NCI-H2029 (cell line): ENCODE results near the gene CFB.
"Not testable (repeated sequence)": the region's sequence is repeated elsewhere in the genome, so short reads cannot be mapped to it uniquely, and the experiment has no call there.

Experiments used
- DNase-seq: peaks from one replicate; lab custom pipeline; 2025; lab: John Stamatoyannopoulos, UW

The CFB gene

DNA sequence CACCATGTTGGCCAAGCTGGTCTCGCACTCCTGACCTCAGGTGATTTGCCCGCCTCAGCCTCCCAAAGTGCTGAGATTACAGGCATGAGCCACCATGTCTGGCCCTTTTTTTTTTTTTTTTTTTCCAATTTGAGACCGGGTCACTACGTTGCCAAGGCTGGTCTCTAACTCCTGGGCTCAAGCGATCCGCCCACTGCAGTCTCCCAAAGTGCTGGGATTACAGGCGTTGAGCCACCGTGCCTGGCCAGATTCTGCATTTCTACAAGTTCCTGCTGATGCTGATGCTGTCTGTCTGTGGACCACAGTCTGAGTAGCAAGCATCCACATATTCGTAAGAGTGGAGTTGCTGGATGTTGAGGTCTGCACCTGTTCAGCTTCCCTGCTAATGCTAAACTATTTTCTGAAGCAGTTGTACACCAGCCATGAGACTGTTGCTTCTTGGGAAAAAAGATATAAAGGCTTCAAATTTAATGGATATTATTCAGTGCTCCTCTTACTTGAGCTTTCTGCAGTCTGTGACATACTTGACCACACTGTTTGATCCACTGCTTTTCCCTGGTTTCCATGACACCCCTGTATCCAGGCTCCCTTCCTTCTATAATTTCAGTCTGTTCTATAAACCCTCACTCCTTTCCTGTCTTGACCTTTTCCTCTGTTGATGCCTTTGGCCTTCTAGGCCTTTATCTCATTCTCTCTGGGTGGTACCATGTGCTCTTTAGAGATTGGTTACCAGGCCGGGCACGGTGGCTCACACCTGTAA is 33.9 kb upstream of the CFB start:
- no peak for DNase-seq

GRCh38 chr6:31915351-31915750 is 30.5 kb upstream of the CFB start:
- DNase-seq = no peak

- DNase-seq = no peak
Measured at GRCh38 chr6:31915756-31916155, 30.1 kb upstream of the CFB start.

- no peak for DNase-seq
Measured at GRCh38 chr6:31918069-31918720, 27.7 kb upstream of the CFB start.

GRCh38 chr6:31919624-31920303 is 26.1 kb upstream of the CFB start:
- no peak for DNase-seq

DNA sequence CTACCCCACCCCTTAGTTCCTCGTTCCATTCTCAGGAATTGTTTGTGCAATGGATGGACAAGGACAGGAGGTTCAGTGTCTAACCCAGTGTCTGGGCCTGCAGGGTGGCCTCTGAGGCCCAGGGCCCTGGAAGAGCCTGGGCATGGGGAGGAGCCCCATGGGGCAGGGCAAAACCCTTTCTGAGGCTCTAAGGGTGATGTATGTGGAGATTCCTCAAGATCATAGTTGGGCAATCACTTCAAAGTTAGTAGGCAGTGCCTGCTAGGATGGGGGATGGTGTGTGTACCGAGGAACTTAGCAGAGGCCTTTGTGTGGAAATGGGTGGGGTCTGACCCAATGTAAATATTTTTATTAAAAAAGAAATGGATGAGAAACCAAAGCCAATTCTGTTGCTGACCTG is 25.1 kb upstream of the CFB start:
- no peak for DNase-seq

DNA sequence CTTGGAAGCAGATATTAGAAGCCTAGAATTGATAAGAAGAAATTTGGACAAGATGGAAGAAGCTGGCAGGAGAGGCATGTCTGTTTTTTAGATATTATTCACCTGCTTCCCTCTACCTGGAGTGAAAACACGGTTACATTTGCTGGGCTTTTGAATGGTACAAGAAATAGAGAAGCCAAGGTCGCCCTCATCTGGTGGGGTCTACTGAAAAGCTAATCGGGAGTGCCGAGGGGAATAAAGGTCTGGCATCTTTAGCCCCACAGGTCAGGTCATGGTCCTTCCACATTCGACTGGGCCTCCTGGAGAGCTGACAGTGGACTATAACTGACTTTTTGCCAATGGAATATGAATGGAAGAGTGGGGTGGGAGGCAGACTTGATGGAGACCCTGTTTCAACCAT is 23.0 kb upstream of the CFB start:
- DNase-seq = no peak

DNA sequence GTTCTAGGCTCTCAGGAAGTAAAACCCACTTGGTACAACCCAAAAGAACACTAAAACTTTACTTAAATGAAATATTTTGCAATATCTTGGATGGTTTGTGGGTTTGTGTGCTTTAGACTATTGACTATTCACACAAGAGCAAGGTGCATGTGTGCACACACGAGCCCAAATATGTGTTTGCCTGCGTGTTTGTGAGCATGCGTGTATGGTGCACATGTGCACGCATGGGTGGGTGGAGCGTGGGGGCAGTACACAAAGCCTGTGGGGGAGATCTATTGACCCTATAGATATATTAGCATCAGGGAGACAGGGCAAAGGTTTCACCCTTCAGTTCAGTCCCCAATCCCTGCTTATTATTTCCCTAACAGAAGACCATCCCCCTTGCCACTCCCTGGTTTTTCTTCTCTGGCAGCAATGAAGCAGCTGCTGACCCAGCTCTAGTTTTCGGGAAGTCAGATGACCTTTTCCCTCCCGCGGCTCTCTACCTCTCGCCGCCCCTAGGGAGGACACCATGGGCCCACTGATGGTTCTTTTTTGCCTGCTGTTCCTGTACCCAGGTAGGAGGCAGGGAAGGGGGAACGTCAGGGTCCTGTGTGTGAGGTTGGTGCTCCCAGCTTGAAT is 18.5 kb upstream of the CFB start, which contains the start of gene C2:
TSS of gene C2 (plus strand) at position 476 of the 621 bp plus-strand sequence. CDS start at position 512, 36 bp downstream.
- no peak for DNase-seq

DNA sequence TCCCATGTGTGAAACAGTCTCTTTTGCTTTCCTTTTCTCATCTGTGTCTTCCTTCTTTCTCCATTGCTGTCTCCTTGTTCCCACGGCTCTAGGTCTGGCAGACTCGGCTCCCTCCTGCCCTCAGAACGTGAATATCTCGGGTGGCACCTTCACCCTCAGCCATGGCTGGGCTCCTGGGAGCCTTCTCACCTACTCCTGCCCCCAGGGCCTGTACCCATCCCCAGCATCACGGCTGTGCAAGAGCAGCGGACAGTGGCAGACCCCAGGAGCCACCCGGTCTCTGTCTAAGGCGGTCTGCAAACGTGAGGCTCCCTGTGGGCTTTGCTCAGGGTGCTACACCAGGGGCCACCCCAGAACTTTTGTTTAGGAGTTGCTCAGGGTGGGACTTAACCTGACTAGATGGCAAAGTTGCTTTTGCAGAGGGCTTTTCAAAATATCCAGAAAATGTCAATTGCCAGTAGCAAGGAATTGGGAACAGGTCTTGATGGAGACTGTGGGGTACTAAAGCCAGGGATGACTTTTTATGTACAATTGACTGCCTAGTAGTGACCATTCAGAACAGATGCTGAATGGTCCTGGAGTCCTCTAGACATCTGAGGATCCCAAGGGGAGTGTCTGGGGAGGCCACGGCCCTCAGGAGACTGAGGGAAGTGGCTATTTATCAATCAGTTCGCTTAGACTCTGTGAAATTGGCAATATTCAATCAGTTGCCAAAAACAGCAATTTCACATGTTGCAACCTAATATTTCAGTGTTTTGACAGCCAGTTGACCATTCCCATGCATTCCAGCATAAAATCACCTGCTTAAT is 17.8 kb upstream of the CFB start:
- DNase-seq = no peak

- no peak for DNase-seq
Measured at GRCh38 chr6:31928672-31928939, 17.3 kb upstream of the CFB start.

GRCh38 chr6:31930962-31931361 is 14.9 kb upstream of the CFB start:
- no peak for DNase-seq

- not testable (repeated sequence) for DNase-seq
Measured at GRCh38 chr6:31932137-31932536, 13.8 kb upstream of the CFB start.

GRCh38 chr6:31933537-31933936 is 12.4 kb upstream of the CFB start:
- no peak for DNase-seq

DNA sequence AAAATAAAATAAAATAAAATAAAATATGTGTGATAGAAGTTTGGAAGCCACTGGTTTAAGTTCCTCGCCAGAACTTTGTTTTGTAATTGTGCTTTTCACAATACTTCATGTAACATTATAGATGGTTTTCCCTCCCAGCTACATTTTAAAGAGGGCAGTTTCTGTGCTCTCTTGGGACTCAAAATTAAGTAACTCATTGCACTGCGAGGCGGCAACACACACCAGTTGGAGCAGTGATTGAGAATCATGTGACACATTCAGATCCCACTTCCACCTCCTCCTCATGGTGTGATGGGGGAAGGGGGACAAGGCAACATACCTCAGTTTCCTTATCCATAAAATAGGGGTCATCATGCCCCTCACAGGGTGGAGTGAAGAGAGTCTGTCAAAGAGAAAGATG is 10.9 kb upstream of the CFB start:
- no peak for DNase-seq

GRCh38 chr6:31935823-31936222 is 10.1 kb upstream of the CFB start:
- no peak for DNase-seq

GRCh38 chr6:31940256-31940664 is 5.6 kb upstream of the CFB start:
- no peak for DNase-seq

GRCh38 chr6:31943742-31944141 is 2.2 kb upstream of the CFB start:
- DNase-seq = no peak

DNA sequence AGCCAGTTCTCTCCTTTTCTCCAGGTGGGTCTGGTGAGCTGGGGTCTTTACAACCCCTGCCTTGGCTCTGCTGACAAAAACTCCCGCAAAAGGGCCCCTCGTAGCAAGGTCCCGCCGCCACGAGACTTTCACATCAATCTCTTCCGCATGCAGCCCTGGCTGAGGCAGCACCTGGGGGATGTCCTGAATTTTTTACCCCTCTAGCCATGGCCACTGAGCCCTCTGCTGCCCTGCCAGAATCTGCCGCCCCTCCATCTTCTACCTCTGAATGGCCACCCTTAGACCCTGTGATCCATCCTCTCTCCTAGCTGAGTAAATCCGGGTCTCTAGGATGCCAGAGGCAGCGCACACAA is 765 bp upstream of the CFB start:
- no peak for DNase-seq

DNA sequence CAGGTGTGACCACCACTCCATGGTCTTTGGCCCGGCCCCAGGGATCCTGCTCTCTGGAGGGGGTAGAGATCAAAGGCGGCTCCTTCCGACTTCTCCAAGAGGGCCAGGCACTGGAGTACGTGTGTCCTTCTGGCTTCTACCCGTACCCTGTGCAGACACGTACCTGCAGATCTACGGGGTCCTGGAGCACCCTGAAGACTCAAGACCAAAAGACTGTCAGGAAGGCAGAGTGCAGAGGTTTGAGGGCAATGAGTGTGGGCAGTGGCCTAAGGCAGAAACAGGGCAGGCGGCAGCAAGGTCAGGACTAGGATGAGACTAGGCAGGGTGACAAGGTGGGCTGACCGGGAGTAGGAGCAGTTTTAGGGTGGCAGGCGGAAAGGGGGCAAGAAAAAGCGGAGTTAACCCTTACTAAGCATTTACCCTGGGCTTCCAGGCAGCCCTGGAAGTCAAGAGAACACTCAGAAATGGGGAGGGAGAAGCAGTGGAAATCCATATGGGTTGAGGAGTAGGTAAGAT is 533 bp downstream of the CFB start:
- DNase-seq = no peak

DNA sequence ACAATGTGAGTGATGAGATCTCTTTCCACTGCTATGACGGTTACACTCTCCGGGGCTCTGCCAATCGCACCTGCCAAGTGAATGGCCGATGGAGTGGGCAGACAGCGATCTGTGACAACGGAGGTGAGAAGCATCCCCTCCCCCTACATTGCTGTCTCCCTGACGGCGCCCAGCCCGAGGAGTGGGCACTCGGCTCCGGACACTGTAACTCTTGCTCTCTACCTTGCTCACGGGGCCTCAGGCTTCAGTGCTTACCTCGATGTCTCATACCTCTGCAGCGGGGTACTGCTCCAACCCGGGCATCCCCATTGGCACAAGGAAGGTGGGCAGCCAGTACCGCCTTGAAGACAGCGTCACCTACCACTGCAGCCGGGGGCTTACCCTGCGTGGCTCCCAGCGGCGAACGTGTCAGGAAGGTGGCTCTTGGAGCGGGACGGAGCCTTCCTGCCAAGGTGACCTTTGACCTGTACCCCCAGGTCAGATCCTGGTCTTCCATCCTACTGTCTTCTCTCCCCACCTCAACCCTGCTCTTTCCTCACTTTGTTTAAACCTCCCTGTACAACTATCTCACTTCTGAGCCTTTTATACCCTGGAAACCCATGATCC is 1.3 kb downstream of the CFB start:
- no peak for DNase-seq

- DNase-seq = no peak
Measured at GRCh38 chr6:31947864-31948263, 2.0 kb downstream of the CFB start.

DNA sequence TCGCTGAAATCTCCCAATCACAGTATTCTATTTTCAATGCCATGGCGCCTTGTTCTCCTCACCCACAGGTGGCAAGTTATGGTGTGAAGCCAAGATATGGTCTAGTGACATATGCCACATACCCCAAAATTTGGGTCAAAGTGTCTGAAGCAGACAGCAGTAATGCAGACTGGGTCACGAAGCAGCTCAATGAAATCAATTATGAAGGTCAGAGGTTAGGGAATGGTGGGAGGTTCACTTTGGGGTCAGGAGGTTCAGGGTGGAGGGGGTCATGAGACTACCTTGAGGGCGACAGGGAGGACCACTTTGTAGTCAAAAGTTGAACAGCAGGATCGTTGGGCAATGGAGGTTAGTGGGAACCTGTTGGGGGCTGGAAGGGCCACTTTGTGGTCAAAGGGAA is 2.4 kb downstream of the CFB start:
- no peak for DNase-seq
